Fibroblast of lung (primary cell): ENCODE data around the gene SSTR5. TPM values are rescaled to one million over a fixed set of nuclear protein-coding genes. Genes with fewer than 3 reads are reported as not detected.

Experiments used
- DNase-seq, 2 donors: peaks; one replicate each; pipeline versions ENCODE4 v3.0.0 to v3.0.0-alpha.2; 2010; ENCODE audit warnings: low read depth in 2 of 2
- H2AFZ ChIP-seq: 2 replicates; pipeline ENCODE4 v1.5.1; 2012; ENCODE audit warnings: low read length, control low read depth, inconsistent platforms
- H3K27ac ChIP-seq: 2 replicates; pipeline ENCODE4 v1.5.1; 2011; ENCODE audit warnings: low read length, control low read depth; ENCODE audit not compliant: insufficient read depth
- H3K27me3 ChIP-seq: 2 replicates; pipeline ENCODE4 v1.5.1; 2011; ENCODE audit warnings: mild to moderate bottlenecking, low read length; ENCODE audit not compliant: control insufficient read depth, insufficient read depth
- H3K36me3 ChIP-seq: 2 replicates; pipeline ENCODE4 v1.5.1; 2011; ENCODE audit warnings: low read length; ENCODE audit not compliant: control insufficient read depth, insufficient read depth
- H3K4me1 ChIP-seq: 2 replicates; pipeline ENCODE4 v1.5.1; 2011; ENCODE audit warnings: low read length; ENCODE audit not compliant: control insufficient read depth, insufficient read depth; ENCODE audit errors: extremely low read depth
- H3K4me2 ChIP-seq: 2 replicates; pipeline ENCODE4 v1.5.1; 2011; ENCODE audit warnings: low read length, control low read depth; ENCODE audit not compliant: insufficient read depth; ENCODE audit errors: extremely low read depth
- H3K4me3 ChIP-seq, 4 experiments: fragments of 200-600 bp in 1 of 4; sonication (generic) in 1 of 4; replicated peaks in 1 of 4; 2 replicates each; pipeline ENCODE4 v1.5.1; 2011 to 2016; ENCODE audit warnings: low read length in 4 of 4, low read depth in 3 of 4, mild to moderate bottlenecking in 3 of 4, control low read depth in 2 of 4, inconsistent platforms in 1 of 4, mixed read lengths in 1 of 4; ENCODE audit not compliant: insufficient read depth in 1 of 4; ENCODE audit errors: control extremely low read depth in 1 of 4
- H3K79me2 ChIP-seq: 2 replicates; pipeline ENCODE4 v1.5.1; 2012; ENCODE audit warnings: mild to moderate bottlenecking, low read length, inconsistent platforms; ENCODE audit not compliant: control insufficient read depth, insufficient read depth
- H3K9ac ChIP-seq: 2 replicates; pipeline ENCODE4 v1.5.1; 2011; ENCODE audit warnings: mild to moderate bottlenecking, low read length, control low read depth; ENCODE audit not compliant: insufficient read depth
- H3K9me3 ChIP-seq: 2 replicates; pipeline ENCODE4 v1.5.1; 2012; ENCODE audit warnings: low read depth, low read length; ENCODE audit not compliant: control insufficient read depth, insufficient read depth
- H4K20me1 ChIP-seq: 2 replicates; pipeline ENCODE4 v1.5.1; 2011; ENCODE audit warnings: low read length; ENCODE audit not compliant: control insufficient read depth, insufficient read depth; ENCODE audit errors: extremely low read depth
- CTCF ChIP-seq, 2 donors: IDR thresholded peaks in 1 of 2; conservative IDR thresholded peaks in 1 of 2; 1 replicate in 1 of 2; 2 replicates in 1 of 2; pipeline ENCODE4 v1.5.1; 2011 to 2012; ENCODE audit warnings: low read length in 2 of 2, control low read depth in 1 of 2, inconsistent platforms in 1 of 2, low read depth in 1 of 2, mild to moderate bottlenecking in 1 of 2
- EZH2 ChIP-seq: IDR thresholded peaks from 2 replicates; pipeline ENCODE4 v1.5.1; 2012; ENCODE audit warnings: low read length, control low read depth, mild to moderate bottlenecking; ENCODE audit errors: missing control alignments
- polyA plus RNA-seq, 2 donors: library from polyadenylated mRNA; depleted of rRNA in 1 of 2; stranded (reverse) in 1 of 2; unstranded in 1 of 2; fragments of >200 nt; gene quantifications; 2 replicates each; pipeline ENCODE4 v1.2.1, GENCODE V29; 2011 to 2012; ENCODE audit warnings: missing spikeins in 1 of 2
- total RNA-seq: library from RNA; depleted of rRNA; stranded (reverse); fragments of >200 nt; gene quantifications from 2 replicates; pipeline ENCODE4 v1.2.1, GENCODE V29; 2014

SSTR5 gene
- total and polyA plus RNA-seq, 2 donors (not counting 1 experiment from before 2014, with no cell fraction given) = not detected

- Histone ChIP-seq H3K27me3 (no peaks in the 10 kb centered on the region), H3K79me2 (no peaks in the 10 kb centered on the region), H3K9me3 (no peaks in the 10 kb centered on the region), H2AFZ (no peak overlapping the region), H3K36me3 (no peaks in the 10 kb centered on the region), H4K20me1 (no peaks in the 10 kb centered on the region), H3K4me2 (no peak overlapping the region), H3K4me3 (no peak overlapping the region), H3K4me1 (no peaks in the 10 kb centered on the region), H3K27ac (no peak overlapping the region), H3K9ac (no peak overlapping the region)
- TF ChIP-seq EZH2 (no peak), CTCF (conservative IDR thresholded peaks at IDR 0.05 in 1 of 2, IDR thresholded peaks at IDR 0.05 in 1 of 2; ENCODE audit: low read depth in 1 of 2, low read length in 2 of 2) (no peak)
- no peak for DNase-seq
Observed at GRCh38 chr16:1093284-1094123, 21.0 kb downstream of the SSTR5 start.

- H2AFZ ChIP-seq = no peak overlapping the region
- no peak overlapping the region for H3K27ac ChIP-seq
- H3K4me1 ChIP-seq = no peaks in the 10 kb centered on the region
- no peaks in the 10 kb centered on the region for H4K20me1 ChIP-seq
- DNase-seq = no peak
- H3K9me3 ChIP-seq = no peaks in the 10 kb centered on the region
- no peaks in the 10 kb centered on the region for H3K36me3 ChIP-seq
- H3K4me3 ChIP-seq = no peak overlapping the region
- TF ChIP-seq CTCF (conservative IDR thresholded peaks at IDR 0.05 in 1 of 2, IDR thresholded peaks at IDR 0.05 in 1 of 2; ENCODE audit: low read depth in 1 of 2, low read length in 2 of 2) (no peak), EZH2 (no peak)
- no peak overlapping the region for H3K9ac ChIP-seq
- no peak overlapping the region for H3K4me2 ChIP-seq
- no peaks in the 10 kb centered on the region for H3K79me2 ChIP-seq
- H3K27me3 ChIP-seq = no peaks in the 10 kb centered on the region
Observed at GRCh38 chr16:1094124-1094479, 21.6 kb downstream of the SSTR5 start.

GRCh38 chr16:1094601-1095449 is 22.3 kb downstream of the SSTR5 start:
- Histone ChIP-seq H3K9ac (no peak overlapping the region), H3K79me2 (no peaks in the 10 kb centered on the region), H3K4me2 (no peak overlapping the region), H3K4me1 (no peaks in the 10 kb centered on the region), H3K4me3 (no peak overlapping the region), H3K27ac (no peak overlapping the region), H3K36me3 (no peaks in the 10 kb centered on the region), H3K9me3 (no peaks in the 10 kb centered on the region), H2AFZ (no peak overlapping the region), H3K27me3 (no peaks in the 10 kb centered on the region), H4K20me1 (no peaks in the 10 kb centered on the region)
- DNase-seq = no peak
- TF ChIP-seq CTCF (conservative IDR thresholded peaks at IDR 0.05 in 1 of 2, IDR thresholded peaks at IDR 0.05 in 1 of 2; ENCODE audit: low read depth in 1 of 2, low read length in 2 of 2) (no peak), EZH2 (no peak)
